ENCODE measurements around the gene EDARADD.

- TF ChIP-seq CTCF (conservative IDR thresholded peaks at IDR 0.05; ENCODE audit: low read depth, low read length) (no peak), EZH2 (IDR thresholded peaks at IDR 0.05; ENCODE audit: borderline replicate concordance, low read depth, low read length, poor library complexity, severe bottlenecking) (no peak)
Observed at GRCh38 chr1:236417336-236417735, 23.2 kb downstream of the EDARADD start.

Measured in A673 (cell line).